Sigmoid colon (tissue), 4 donors: ENCODE data around the gene OLFM4.

ENCODE experiments used
- CTCF ChIP-seq, 4 experiments: fragments of 450-650 bp in 3 of 4; fragments of 200-600 bp in 1 of 4; IDR thresholded peaks; one replicate each; pipeline ENCODE4 v1.5.1; 2016 to 2019; ENCODE audit warnings: antibody characterized with exemption in 4 of 4, mild to moderate bottlenecking in 3 of 4, moderate library complexity in 2 of 4
- EP300 ChIP-seq, 4 donors: sonication (generic); formaldehyde crosslinking; IDR thresholded peaks; one replicate each; pipeline ENCODE4 v1.6.1; 2017; ENCODE audit warnings: antibody characterized with exemption in 4 of 4
- POLR2A ChIP-seq, 2 donors: fragments of 450-650 bp; IDR thresholded peaks; one replicate each; pipeline ENCODE4 v1.6.1; 2016; ENCODE audit warnings: antibody characterized with exemption in 2 of 2, mild to moderate bottlenecking in 2 of 2, moderate library complexity in 2 of 2
- POLR2AphosphoS5 ChIP-seq, 4 donors: sonication (generic); formaldehyde crosslinking; IDR thresholded peaks; one replicate each; pipeline ENCODE4 v1.6.1; 2017; ENCODE audit warnings: antibody characterized with exemption in 4 of 4

DNA sequence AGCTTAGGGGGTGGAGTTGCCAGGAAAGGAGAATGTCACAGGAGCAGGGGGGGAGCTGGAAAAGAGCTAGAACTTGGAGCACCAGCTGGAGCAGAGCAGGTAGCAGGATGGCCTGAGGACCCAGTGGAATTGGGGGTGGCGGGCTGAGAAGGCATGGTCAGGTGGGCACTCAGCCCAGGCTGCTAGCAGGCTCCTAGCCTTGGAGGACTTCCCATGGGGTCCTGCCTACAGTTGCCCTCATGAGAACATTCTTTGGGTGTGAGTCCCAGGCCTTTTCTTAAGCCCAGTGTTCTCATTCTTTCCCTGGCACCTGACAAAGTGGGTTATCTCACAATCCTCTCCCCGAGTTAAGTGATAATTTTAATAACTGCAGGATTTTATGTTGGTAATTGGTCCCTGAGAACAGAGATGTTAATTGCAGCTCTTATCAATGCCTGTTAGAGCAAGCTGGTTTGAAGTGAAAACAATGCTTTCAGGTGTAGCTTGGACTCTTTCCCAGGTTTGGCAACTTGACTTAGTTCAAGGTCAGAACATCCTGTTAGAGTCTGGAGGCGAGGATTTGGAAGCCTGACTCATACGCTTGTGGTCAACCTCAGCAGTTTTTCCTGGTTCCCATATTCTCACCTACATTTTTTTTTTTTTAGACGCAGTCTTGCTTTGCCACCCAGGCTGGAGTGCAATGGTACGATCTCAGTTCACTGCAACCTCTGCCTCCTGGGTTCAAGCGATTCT is 18.1 kb upstream of the OLFM4 start:
- no peak for TF ChIP-seq POLR2A (IDR thresholded peaks at IDR 0.05)
- no peak for TF ChIP-seq CTCF (IDR thresholded peaks at IDR 0.05)
- no peak for TF ChIP-seq POLR2AphosphoS5 (IDR thresholded peaks at IDR 0.05)
- no peak for TF ChIP-seq EP300 (IDR thresholded peaks at IDR 0.05)
